Upper lobe of right lung (tissue), 1 donor: Measurements from ENCODE around the gene H2AZ2. TPM values are rescaled to one million over a fixed set of nuclear protein-coding genes. Genes with fewer than 3 reads are reported as not detected.
"Not testable (repeated sequence)": the region's sequence is repeated elsewhere in the genome, so short reads cannot be mapped to it uniquely, and the experiment has no call there.

Experiments
- ATAC-seq: fragments of 200-7000 bp; cut with Tn5 transposase; one replicate; pipeline ENCODE4 v1.9.1; 2020; ENCODE audit warnings: mild to moderate bottlenecking, moderate library complexity
- DNase-seq: peaks from one replicate; pipeline ENCODE4 v3.0.0-alpha.2; 2020
- H3K27ac ChIP-seq: fragments of 200-600 bp; one replicate; pipeline ENCODE4 v1.8.0; 2022
- H3K27me3 ChIP-seq: fragments of 200-600 bp; one replicate; pipeline ENCODE4 v1.8.0; 2022; ENCODE audit warnings: mild to moderate bottlenecking
- H3K36me3 ChIP-seq: fragments of 200-600 bp; one replicate; pipeline ENCODE4 v1.8.0; 2022
- H3K4me1 ChIP-seq: fragments of 200-600 bp; one replicate; pipeline ENCODE4 v1.8.0; 2022
- H3K4me3 ChIP-seq: fragments of 200-600 bp; one replicate; pipeline ENCODE4 v1.8.0; 2022; ENCODE audit warnings: mild to moderate bottlenecking
- H3K9me3 ChIP-seq: fragments of 200-600 bp; one replicate; pipeline ENCODE4 v1.8.0; 2022
- intact Hi-C: fragments of 100-400 bp; cut with DNase I; formaldehyde crosslinking; loops from one replicate; pipeline ENCODE4 v1.11.0; 2022
- total RNA-seq: library from RNA; stranded (reverse); fragmentation: NEBNext Ultra II Directional; extraction: Animal tissue kit (Norgen Biotek cat#: 25700); gene quantifications from one replicate; pipeline ENCODE4 v1.2.1, GENCODE V29; 2021
- TF ChIP-seq, protein P1 (sequence below): fragments of 200-600 bp; IDR thresholded peaks from one replicate; pipeline ENCODE4 v1.8.0; 2022; ENCODE audit warnings: antibody characterized with exemption
- donor health status: DM: no; HTN: yes; CAD: no; lungs with severe emphysema.

The H2AZ2 gene
- total RNA-seq, 1 donor from 2014 or later, result 131 TPM

DNA sequence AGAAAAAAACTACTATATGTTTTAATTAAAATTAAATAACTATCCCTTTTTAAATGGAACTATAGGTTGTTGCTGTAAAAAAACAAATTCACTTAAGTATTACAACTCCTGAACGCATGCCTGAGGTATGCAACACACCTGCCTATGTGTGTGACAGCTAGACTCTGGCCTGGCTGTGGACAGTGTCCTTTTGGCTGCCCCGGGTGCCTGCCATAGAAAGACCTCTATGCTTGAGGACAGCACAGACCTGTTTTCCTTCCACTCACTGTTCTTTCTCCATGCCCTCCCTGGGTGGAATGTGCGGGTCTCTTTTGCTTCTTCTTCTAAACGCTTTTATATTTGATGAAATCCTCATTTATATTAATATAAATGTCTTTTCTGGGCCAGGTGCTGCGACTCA, 57.9 kb downstream of the H2AZ2 start:
- no peak for ATAC-seq
- intact Hi-C loops, result no loop called here
- no peaks in the 10 kb centered on the region for H3K36me3 ChIP-seq
- H3K9me3 ChIP-seq, result no peaks in the 10 kb centered on the region
- H3K27me3 ChIP-seq, result no peaks in the 10 kb centered on the region
- TF ChIP-seq, protein P1, sequence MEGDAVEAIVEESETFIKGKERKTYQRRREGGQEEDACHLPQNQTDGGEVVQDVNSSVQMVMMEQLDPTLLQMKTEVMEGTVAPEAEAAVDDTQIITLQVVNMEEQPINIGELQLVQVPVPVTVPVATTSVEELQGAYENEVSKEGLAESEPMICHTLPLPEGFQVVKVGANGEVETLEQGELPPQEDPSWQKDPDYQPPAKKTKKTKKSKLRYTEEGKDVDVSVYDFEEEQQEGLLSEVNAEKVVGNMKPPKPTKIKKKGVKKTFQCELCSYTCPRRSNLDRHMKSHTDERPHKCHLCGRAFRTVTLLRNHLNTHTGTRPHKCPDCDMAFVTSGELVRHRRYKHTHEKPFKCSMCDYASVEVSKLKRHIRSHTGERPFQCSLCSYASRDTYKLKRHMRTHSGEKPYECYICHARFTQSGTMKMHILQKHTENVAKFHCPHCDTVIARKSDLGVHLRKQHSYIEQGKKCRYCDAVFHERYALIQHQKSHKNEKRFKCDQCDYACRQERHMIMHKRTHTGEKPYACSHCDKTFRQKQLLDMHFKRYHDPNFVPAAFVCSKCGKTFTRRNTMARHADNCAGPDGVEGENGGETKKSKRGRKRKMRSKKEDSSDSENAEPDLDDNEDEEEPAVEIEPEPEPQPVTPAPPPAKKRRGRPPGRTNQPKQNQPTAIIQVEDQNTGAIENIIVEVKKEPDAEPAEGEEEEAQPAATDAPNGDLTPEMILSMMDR, result no peak
- H3K4me3 ChIP-seq, result no peak overlapping the region
- no peak overlapping the region for H3K27ac ChIP-seq
- H3K4me1 ChIP-seq, result no peaks in the 10 kb centered on the region
- no peak for DNase-seq

DNA sequence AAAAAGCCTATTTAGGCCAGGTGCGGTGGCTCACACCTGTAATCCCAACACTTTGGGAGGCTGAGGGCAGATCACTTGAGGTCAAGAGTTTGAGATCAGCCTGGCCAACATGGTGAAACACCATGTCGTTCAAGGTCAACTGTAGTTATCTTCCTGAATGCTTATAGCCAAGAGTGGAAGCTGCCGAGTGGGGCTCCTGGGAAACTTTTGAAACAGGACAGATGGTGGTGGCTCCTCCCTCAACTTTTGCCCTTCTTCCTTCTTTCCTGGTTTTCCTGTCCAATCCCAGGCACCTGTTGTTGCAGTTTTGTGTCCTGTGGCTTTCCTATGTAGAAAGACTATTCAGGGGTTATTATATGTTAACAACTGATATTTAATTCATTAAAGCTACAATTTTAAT, 60.1 kb downstream of the H2AZ2 start:
- Histone ChIP-seq H3K4me1 (no peaks in the 10 kb centered on the region), H3K27me3 (no peaks in the 10 kb centered on the region), H3K36me3 (no peaks in the 10 kb centered on the region), H3K4me3 (no peak overlapping the region), H3K9me3 (no peaks in the 10 kb centered on the region), H3K27ac (no peak overlapping the region)
- TF ChIP-seq, protein P1, result no peak
- intact Hi-C loops, result no loop called here
- no peak for ATAC-seq
- no peak for DNase-seq

DNA sequence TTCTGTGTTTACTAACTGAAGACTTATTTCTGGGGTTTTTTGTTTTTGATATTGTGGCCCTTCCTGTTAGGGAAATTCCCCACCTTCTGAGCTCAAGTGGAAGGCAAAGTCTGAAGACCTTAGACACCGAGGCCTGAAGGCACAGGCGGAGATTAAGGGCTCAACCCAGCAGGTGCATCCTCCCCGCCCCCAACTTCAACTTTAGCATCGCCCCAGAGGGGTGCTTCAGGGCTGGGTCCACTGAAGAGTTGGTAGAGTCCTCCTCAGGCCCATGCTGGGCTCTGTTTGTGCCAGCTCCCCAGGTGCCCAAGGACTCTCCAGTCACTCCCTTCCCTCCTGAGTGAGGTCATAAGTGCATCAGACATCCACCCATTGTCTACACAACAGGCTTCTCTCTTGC, 60.8 kb downstream of the H2AZ2 start:
- no peaks in the 10 kb centered on the region for H3K4me1 ChIP-seq
- H3K4me3 ChIP-seq, result no peak overlapping the region
- DNase-seq, result no peak
- no peaks in the 10 kb centered on the region for H3K27me3 ChIP-seq
- H3K36me3 ChIP-seq, result no peaks in the 10 kb centered on the region
- H3K9me3 ChIP-seq, result no peaks in the 10 kb centered on the region
- intact Hi-C loops, result no loop called here
- no peak for ATAC-seq
- H3K27ac ChIP-seq, result no peak overlapping the region
- TF ChIP-seq, protein P1, result no peak

DNA sequence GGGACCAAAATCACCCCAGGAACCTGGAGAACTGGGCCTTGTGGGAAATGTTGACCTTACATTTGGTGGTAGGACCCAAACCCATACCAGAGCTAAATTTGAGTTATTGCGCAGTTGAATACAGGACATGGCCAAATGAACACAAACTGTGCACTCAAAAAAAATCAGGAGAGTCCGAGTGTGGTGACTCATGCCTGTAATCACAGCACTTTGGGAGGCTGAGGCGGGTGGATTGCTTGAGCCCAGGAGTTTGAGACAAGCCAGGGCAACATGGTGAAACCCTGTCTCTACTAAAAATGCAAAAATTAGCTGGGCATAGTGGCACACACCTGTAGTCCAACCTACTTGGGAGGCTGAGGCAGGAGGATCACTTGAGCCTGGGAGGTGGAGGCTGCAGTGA, 62.7 kb downstream of the H2AZ2 start:
- H3K27me3 ChIP-seq, DNase-seq, intact Hi-C loops, H3K4me3 ChIP-seq, H3K36me3 ChIP-seq, H3K27ac ChIP-seq, H3K9me3 ChIP-seq, ATAC-seq, H3K4me1 ChIP-seq: not testable (repeated sequence)

DNA sequence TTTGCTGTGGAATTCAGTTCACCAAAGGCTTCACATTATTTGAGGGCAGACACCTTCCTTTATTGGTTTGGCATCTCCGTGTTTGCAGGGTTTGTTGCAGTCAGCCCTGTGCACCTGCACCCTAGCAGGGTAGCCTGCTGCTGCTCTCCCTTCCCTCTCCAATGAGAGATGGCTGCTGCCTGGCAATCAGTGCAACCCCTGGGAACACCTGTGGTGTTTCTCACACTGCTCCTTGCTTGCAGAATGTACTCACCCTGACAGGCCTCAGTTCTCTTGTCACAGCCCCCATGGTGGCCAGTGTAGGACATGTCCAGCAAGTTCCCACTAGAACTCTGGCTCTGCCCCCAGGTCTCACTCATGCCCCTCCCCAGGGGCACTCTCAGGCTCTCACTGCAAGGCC, 63.5 kb downstream of the H2AZ2 start:
- no peak overlapping the region for H3K27ac ChIP-seq
- no peak for DNase-seq
- no peak overlapping the region for H3K4me3 ChIP-seq
- H3K36me3 ChIP-seq, result no peaks in the 10 kb centered on the region
- H3K9me3 ChIP-seq, result no peaks in the 10 kb centered on the region
- no peaks in the 10 kb centered on the region for H3K4me1 ChIP-seq
- ATAC-seq, result no peak
- intact Hi-C loops, result no loop called here
- TF ChIP-seq, protein P1, result no peak
- H3K27me3 ChIP-seq, result no peaks in the 10 kb centered on the region

DNA sequence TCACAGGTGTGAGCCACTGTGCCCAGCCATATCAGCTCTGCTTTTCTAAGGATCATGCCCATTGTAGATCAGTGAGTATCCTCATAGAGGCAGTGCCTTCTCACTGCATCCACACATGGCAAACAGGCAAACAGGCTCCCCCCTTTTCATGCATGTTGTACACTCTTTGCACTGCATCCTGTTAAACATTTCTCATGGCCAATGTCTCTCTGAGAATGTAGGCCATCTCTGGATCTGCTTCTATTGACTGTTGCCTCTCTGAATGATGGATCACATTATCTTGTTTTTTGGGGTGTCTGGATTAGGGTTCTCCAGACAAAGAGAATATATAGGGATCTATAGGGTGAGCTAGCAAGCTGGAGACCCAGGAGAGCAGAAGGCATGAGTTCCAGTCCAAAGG, 64.5 kb downstream of the H2AZ2 start:
- no peak for ATAC-seq
- no peak overlapping the region for H3K27ac ChIP-seq

More for the DNA sequence above, 64.5 kb downstream of the H2AZ2 start:
- TF ChIP-seq, protein P1, result no peak
- no peaks in the 10 kb centered on the region for H3K9me3 ChIP-seq
- DNase-seq, result no peak
- no peaks in the 10 kb centered on the region for H3K27me3 ChIP-seq
- H3K4me3 ChIP-seq, result no peak overlapping the region
- H3K4me1 ChIP-seq, result no peaks in the 10 kb centered on the region
- H3K36me3 ChIP-seq, result no peaks in the 10 kb centered on the region
- intact Hi-C loops, result no loop called here
